HG02870 (cell line): ENCODE results near the gene CCDC92.
"Not testable (repeated sequence)": the region's sequence is repeated elsewhere in the genome, so short reads cannot be mapped to it uniquely, and the experiment has no call there.

Experiments used
- ATAC-seq: cut with Tn5 transposase; IDR thresholded peaks from one replicate; pipeline ENCODE4 v1.9.1; 2021; ENCODE audit warnings: mild to moderate bottlenecking, moderate library complexity; ENCODE audit not compliant: unreplicated experiment

The CCDC92 gene

DNA sequence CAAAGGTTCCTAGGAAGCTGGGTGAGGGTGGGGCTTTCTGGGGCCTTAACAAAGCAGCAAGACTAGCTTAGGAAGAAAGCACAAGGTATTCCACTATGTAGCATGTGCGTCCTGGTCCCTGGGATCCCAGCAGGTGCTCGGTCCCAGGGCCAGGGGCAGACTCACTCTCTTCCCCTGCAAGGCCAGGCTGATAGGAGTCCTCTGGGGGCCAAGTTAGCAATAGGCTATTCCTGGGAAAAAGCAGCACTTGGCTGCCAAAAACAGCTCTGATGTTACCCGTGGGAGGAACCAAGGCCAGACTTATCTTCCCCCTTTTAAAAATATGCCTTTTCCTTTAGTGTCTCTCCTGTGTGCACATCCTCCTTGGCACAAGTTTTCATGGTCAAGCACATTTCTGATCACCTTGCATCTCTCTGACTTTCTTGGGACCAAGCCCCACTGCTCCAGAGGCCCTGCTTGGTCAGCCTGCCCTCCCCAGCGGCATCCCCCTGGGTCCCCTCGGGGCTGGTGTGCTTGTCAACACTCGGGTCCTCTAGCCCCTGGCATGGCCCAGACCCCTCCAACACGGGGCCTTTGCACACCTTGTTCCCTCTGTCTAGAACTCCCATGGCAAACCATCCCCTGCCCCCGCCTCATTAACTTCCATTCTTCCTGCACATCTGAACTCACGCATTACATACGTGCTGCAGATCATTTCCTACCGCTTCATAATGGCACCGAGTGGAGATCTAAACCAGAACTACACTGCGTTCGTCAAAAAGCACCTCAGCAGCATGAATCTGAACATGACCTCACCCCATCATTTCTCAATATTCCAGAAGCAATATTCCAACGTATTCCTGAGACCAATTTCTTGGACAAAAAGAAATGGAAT lies 21.9 kb downstream of the CCDC92 start:
- ATAC-seq, result no peak

DNA sequence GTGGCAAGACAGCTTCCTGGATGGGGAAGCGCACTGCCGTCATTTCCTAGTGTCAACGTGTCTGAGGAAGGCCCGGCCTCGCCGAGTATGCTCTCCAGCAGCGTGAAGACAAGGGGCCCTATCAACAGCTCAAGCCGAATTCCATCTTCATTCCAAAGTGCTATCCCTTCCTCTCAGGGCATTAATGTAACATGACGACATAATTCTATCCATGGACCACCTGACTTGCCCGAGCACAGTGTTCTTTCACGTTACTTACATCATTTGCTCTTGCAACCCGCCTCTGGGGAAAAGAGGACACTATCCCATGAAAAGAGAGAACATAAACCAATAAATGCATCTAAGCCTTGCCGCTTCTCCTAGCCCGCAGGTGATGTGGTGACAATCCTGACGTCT lies 22.9 kb downstream of the CCDC92 start:
- ATAC-seq, result no peak

DNA sequence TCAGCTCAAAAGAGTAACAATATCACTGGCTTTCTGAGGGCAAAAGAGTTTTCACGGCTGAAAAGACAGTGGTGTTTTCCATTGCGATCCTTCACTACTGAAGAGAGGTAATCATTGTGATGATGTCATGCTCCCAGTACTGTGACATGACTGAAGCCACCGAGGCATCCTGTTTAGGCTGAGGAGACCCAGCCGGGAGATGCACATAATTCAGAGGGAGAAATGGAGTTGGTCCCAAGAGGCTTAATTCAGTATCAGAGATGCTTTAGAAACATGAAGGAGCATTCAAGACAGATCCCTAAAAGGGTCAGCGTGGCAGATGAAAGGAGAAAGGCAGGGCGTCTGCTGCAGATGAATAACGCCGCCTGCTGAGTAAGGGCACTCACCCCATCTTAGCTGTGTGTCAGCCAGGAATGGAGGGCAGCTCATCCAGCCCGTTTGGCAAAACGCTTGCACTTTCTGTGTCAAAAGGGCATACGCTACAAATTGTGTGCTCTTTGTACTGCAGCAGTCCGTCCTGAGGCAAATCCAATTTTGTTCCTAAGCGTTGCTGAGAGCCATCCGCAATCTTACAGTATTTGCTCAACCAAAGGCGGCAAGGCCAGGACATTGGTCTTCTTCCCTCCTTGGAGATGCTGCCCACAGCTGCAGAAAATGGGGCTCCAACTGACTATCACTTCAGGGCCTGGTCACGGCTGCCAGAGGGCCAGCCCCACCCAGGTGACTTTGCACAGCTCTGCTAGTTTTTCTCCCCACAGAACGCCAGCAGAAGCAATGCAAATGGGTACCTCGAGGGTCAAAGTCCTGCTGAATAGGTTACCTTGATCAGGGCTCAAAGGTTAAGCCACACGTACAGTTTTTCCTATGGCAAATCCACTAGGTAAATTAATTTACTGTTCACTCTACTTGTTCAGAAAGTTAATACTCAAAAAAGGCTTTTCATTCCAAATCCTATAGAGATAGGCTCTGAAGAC lies 23.5 kb downstream of the CCDC92 start:
- no peak for ATAC-seq

DNA sequence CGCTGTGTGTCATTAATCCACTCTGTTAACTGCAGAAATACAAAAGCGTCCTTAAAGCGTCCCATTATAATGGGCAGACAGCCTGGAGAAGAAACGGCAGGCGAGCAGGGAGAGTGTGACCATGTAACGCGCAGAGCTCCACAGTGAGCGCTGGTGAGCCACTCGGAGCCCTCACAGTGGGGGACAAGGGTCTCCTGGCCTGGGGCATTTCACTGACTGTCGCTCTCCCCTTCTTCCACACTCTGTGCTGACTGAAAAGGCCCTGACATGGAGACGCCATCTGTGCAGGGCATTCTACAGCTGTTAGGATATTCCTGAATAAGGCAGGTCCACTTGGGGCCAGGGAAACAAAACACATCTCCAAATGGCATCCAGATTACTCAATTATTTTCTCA lies 24.2 kb downstream of the CCDC92 start:
- no peak for ATAC-seq

DNA sequence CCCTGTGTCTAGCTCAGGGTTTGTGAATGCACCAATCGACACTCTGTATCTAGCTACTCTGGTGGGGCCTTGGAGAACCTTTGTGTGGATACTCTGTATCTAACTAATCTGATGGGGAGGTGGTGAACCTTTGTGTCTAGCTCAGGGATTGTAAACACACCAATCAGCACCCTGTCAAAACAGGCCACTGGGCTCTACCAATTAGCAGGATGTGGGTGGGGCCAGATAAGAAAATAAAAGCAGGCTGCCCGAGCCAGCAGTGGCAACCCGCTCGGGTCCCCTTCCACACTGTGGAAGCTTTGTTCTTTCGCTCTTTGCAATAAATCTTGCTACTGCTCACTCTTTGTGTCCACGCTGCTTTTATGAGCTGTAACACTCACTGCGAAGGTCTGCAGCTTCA lies 25.1 kb downstream of the CCDC92 start:
- not testable (repeated sequence) for ATAC-seq

DNA sequence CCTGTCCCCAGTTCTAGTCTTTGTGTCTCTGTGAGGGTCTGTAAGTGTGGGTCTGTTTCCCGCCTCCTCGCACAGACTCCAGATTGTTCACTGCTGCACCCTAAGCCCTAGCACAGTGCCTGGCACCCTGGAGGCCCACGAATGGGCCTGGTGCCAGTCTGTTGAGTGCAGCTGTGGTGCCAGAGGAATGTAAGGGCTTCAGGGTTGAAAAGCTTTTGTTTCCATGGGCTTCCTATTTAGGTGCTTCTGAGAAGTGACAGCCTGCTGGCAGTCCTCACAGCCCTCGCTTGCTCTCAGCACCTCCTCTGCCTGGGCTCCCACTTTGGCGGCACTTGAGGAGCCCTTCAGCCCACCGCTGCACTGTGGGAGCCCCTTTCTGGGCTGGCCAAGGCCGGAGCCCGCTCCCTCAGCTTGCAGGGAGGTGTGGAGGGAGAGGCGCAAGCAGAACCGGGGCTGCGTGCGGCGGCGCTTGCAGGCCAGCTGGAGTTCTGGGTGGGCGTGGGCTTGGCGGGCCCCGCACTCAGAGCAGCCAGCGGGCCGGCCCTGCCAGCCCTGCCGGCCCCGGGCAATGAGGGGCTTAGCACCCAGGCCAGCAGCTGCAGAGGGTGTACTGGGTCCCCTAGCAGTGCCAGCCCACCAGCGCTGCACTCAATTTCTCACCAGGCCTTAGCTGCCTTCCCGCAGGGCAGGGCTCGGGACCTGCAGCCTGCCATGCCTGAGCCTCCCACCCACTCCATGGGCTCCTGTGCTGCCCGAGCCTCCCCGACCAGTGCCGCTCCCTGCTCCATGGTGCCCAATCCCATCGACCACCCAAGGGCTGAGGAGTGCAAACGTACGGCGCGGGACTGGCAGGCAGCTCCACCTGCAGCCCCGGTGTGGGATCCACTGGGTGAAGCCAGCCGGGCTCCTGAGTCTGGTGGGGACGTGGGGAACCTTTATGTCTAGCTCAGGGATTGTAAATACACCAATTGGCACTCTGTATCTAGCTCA lies 25.8 kb downstream of the CCDC92 start:
- ATAC-seq, result not testable (repeated sequence)

DNA sequence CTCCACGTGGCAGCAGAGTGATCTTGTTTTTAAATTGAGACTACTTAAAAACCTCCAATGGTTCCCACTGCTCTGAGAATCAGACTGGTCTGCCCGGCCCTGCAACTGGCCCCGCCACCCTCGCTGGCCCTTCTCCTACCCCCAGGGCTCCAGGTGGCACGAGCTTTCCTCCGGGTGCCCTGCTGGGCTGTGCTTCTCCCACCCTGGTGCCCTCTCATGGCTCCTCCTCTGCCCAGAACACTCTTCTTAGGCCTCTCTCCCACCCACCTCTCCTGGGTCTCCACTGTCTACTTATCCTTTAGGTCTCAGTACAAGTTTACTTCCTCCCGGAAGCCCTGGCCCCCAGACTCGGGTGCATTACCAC lies 26.5 kb downstream of the CCDC92 start:
- ATAC-seq, result no peak

DNA sequence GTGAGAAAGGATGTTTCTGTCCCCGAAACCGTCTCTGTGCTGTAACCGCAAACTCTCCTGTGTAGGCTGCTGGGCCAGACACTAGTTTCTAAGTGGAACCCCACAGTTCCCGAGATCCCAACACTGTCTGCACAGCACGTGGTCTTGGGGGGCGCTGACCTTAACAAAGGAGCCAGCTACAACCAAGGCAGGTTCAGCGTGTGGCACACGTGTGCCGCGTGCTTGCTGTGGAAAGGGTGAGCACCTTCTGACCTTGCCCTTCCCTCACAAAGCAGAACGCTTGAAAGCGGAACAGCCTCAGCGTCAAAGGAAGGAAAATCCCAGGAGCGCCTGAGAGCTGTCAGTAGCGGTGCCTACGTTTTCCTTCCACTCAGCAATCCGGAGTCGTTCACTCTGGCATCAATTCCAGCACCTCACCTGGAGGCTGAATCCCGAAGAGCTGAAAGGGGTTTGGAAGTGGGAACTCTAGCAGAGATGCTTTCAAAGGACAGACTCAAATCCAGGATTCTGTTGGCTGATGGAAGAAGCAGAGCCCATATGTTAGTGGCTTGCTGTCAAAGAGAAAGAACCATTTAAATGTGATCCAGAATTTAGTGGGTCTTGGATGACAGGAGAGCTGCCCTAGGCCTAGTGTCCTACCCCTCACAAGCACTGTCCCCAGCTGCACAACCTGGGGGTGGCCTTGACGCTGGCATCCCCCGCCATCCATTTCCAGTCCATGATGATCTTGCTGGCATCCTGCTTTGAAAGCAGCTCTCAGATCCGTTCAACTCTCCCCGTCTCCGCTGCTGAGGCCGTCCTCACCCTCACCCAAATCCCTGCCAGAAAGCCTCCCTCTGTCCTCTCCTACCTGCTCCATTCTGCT lies 27.1 kb downstream of the CCDC92 start:
- ATAC-seq, result no peak

DNA sequence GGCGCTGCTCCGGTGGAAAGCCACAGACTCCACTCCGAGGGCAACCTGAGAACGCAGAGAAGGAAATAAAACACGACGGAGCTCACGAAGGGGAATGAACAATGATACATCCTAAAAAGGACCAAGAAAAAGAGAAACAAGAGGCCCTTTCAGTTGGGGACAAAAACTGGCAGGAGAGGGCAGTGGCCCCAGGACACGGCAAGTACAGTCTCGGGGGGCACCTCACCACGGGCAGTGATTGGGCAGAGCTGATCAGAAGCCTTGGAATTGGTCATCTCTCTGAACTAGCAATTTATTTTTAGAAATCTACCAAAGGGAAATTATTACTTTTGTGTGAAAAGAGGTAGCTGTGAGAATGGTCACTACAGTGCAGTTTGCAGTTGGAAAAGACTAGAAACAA lies 27.9 kb downstream of the CCDC92 start:
- ATAC-seq, result no peak

DNA sequence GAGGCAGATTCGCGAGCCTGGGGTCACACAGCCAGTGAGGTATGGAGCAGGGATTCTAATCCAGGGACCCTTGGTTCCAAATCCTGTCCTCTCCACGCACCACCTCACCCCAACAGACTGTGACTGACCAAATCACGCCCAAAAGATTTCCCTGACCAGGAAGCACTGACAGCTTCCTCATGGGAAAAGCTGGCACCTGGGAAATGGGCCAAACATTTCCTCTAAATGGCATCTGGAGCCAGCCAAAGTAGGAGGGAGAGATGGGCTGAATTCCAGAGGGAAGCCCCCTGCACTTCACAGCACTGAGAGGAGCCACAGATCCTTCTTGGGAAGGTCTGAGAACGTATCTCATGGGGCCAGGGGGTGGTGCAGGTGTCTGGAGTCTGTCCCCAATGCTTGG lies 28.8 kb downstream of the CCDC92 start:
- no peak for ATAC-seq

DNA sequence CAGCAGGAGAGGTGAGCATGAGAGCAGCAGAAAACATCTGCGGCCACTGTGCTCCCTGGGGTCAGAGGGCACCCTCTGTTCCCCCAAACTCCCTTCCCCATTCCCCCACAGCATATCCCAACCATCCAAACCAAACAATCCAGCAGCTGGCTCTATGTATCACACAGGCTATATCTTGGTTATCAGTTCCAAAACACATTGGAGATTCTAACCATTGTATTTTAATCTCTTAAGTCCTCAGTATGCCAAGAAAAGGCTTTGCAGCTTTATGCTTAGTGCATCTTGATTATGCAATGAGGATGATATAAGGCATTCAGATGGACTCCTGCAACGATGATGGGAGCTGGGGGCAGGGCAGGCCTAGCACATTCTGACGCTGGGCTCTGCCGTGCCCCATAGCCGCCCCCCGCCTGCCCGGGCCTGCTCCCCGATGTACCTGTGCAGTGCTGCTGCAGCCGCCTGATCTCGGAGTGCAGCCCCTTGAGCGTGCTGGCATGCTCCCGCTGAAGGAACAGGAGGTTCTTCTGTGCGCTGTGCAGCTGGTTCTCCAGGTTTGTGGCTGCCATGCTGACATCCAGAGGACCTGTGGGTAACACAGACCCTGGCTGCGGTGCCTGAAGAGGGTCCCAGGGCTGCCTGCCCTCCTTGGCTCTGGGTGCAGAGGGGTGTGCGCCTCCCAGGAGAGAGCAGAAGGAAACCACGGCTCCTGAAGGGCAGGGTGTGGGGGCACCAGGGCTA lies 29.6 kb downstream of the CCDC92 start:
- no peak for ATAC-seq

DNA sequence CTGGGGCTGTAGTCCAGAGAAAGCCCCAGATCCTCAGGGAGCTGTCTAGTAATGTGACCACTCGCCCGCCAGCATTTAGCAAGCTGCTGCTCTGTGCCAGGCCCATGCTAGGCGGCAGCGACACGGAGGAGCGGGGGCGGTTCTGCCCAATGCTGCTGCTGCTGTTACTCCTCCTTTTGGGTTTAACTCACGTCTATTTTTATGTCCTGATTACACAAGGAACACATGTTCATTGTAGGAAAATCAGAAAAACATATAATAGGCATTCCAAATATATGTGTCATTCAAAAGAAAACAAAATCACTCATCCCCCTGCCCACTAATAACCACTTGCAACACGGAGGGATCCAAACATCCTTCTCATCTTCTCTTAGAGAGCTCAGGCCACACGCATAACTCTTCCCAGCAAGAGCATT lies 30.4 kb downstream of the CCDC92 start:
- ATAC-seq, result no peak

DNA sequence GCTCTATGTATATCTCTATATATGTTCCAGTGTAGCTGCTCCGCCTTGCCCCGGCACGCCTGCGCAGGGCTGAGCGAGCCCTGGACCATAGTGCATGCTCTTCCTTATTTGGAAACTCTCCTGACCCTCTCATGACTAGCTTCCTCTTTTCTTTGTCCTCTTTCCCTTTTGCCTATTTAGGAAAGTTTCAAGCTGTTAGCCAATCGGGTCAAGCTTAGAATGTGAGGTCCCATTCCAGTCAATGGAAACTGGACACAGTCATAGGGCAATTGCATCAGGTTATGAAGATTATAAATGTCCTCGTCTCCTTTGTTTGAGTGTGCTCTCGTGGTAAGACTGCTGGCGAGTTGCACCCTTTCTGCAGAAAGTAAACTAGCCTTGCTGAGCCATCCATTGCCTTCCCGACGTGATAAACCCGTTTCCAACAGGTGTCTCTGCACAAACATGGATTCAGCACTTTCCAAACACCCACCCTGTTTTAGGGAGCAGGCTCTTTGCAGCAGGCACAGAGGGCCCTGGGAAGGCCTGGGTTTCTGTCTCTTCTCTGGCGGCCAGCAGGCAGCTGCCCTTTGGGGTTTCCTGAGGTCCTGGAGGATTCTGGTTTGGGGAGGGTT lies 30.9 kb downstream of the CCDC92 start:
- no peak for ATAC-seq

DNA sequence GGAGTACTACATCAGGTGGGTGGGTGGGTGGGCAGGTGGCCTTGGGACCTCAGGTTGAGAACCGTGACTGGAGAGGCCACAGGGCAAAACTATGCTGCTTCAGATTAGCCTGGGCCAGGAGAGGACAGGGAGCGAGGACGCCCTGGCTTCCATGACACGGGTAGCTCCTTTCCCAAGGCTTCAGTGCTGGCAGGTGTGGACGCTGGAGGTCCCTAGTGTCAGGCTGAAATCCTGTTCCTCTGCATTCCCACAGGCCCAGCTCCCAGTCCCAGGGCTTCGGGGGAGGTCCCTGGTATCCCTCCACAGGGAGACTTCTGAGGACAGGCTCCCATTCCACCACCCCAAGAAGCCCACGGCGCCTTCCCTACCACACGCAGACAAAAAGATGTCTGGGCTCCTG lies 31.6 kb downstream of the CCDC92 start:
- ATAC-seq, result no peak

DNA sequence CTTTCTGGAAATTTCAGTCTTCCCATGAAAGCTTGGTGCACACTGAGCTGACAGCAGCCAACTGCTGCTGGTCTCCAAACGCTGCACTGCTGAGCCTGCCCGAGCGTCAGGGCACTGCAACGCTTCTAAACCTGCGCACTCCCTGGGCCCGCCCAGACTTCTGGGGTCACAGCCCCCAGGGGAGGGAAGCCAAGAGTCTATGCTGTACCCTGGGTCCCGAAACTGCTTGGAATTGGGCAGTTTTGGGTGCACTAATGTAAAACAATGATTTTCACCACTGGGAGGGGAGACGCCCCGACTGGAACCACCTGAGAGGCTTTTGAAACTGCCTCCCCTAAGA lies 32.0 kb downstream of the CCDC92 start:
- no peak for ATAC-seq

DNA sequence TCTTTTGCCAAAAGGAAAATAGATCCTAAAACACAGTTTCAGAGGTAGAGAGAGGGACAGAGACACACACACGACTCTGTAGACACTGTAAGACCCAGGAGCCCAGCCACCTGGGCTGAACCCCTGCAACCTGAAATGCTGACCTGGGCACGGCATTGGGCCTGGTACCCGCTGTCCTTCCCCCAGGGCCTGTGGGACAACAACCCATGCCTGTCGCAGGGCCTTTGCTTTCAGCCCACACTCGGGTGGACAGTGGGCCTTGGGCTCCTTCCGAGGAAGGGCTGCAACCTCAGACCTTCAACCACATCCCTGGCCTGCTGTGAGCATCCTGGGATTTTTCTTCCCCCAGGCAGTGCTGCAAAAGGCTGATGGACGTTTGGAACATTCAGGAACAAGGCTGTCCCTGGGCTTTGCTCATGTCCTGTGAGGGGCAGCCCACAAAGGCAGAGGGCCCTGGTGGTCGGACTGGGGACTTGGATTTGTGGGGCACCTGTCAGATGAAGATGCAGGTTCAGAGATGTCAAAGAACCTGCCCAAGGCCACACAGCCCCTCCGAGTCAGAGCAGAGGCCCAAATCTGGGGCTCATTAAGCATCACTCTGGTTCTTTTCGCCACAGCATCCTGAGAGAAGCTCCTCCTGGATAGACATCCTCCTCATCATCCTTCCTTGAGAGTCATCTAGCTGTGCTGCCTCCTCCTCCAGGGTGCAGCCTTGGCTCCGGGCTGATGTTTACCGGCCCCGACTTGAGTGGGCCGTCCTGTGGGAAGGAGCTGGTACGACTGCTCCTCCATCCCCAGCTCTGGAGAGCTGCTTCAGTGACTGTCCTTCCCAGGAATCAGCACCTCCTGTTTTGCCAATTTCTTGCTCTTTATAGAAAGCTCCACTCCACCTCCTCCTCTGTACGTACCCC lies 32.7 kb downstream of the CCDC92 start:
- no peak for ATAC-seq

DNA sequence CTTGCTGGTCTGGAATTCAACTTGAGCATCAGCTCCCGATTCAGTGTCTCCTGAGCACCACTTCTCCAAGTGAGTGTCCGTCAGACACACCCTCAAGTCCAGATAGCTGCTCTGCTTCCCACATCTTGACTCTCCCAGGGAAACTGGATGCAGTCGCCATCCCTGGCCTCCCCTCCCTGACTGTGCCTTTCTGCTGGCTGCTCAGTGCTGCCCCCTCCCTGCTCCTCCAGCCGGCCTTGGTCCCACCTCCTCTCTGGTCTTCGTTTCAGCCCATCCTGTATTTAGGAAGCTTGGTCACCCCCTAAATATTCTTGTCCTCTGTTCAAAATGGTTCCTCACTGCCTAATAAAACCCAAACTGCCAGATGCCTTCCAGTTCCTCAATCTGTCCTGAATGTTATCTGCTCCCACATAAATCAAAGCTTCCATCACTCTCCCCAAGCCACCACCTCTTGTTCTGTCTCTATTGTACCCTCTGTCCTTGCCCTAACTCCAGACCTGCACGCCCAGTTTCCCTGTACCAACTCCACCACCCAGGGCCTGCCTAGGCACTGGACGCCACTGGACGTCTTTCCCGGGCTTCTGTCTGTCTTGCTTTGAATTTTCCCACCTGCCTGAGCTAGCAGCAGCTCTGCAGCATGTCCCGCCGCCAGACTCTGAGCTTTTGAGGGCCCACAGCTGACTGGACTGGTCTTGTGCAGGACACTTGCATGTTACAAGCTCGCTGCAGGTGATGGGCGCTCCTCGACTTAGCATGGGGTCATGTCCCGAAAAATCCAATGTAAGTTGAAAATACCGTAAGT lies 33.8 kb downstream of the CCDC92 start:
- no peak for ATAC-seq
